Stimulated activated CD8-positive, alpha-beta memory T cell treated with anti-CD3 and anti-CD28 coated beads, Interleukin-7, amount 100 ng/mL, for 4 hours (primary cell): ENCODE measurements around the gene MPC1L.

ENCODE experiments used
- DNase-seq, 2 donors: peaks; one replicate each; pipeline ENCODE4 v3.0.0-alpha.2; 2020; ENCODE audit warnings: low read depth in 2 of 2

MPC1L gene

DNA sequence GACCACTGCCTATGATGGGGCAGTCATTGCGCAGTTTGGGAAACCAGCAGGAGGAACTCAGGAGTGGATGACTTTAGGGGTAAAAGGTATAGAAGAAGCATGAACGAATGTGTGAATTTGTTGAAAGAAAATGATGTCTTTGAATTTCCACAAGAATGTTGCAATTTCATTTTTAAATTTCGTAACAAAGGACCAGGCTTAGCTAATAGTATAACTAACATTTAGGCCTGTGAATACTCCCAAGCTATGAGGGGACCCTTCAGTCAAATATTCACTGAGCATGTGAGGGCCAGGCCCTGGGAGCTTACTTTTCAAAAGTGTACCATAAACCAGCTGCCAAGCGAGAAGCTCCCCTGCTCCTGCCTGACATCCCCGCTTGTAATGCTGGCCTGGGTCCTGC is 5.3 kb downstream of the MPC1L start:
- DNase-seq: no peak

GRCh38 chrX:40632199-40632598 is 9.0 kb downstream of the MPC1L start:
- DNase-seq: no peak

DNA sequence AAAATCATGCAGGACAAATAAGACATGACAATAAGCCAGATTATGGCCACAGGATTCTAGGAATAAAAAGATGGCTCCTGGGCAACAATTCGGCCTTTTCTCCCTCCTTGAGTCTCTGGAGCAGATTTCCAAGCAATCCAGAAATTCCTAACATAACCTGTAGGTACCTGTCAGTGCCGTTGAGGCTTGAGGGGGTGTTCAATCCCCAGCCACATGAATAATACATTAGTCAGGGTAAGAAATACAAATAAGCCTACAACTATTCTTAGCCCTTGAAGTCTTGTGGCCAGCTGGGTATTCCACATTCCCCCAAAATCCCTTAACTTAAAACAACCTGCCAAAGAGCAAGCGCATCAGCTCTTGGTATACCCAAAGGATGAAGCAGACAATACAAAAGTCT is 14.5 kb downstream of the MPC1L start:
- DNase-seq: no peak

DNA sequence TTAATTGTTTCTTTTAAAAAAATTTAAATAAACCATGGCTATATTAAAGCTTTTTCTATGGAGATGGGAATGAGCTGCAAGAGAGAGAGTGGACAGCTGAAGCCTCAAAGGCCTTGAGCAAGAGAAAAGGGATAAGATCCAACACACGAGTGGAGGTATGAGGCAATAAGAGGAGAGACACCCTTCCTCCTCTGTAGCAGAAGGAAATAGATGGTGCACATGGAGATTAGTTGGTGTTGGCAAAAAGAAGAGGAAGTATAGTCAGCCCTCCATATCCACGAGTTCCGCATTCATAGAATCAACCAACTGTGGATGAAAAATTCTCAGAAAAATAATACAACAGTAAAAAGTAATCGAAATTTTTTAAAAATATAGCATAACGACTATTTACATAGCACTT is 20.9 kb downstream of the MPC1L start:
- DNase-seq: no peak

DNA sequence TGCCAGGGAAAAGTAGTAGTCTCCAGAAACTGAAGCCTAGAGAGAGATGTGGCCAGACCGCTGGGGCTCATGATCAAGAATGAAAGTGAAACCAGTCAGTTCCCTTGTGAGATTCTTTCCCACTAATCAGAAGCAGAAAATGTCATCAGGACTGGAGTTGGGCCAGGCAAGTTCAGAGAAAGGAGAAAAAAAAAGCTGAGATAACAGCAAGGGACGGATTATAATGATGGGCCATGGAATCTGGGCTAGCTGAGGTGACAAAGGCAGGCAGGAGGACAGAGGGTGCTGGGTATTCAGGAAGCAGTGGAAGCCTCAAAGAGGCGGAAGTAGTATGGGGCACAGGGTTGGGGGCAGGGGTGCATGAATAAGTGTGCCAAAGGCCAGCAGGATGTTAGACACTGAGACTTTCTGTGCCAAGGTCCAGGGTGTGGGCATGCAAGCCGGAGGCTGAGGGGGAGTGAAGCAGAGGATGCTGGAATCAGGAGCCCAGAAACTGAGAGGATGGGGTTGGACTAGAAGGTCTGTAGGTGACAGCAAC is 21.7 kb downstream of the MPC1L start:
- peak in 1 of 2 donors; percentile 27 for DNase-seq

GRCh38 chrX:40646489-40647306 is 23.5 kb downstream of the MPC1L start:
- peak in 1 of 2 donors; percentile 24 for DNase-seq

GRCh38 chrX:40647307-40648197 is 24.3 kb downstream of the MPC1L start, which contains the start of gene CXorf38:
TSS of gene CXorf38 (minus strand) at chrX:40647561. CDS start at chrX:40647520, 41 bp downstream.
- peak; percentile 81 to 94 for DNase-seq

DNA sequence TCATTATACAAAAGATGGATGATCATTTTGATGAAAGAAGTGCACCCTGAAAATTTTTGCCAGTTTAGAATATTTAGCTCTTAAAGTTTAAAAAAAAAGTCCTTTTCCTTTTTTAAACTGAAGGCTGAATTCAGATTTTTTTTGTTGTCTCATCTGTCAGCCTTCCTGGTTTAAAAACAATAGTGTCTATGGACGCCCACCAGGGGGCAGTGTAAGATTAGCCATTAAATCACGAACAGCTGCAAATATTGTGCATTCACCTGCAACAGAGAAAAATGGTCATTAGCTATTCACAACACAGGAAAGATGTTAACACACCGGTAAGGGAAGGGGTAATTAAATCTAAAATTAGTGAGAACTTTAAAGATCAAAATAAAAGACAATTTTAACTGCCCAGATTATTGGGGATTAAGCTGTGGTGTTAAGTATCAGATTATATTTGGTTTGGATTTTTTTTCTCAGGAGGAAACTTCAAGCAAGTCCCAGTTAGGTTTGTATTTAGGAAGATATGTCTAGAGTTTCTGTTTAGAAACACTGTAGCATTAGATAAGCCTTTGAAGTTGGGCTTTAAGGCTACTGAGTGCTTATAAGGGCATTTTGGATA is 28.5 kb downstream of the MPC1L start:
- peak; percentile 46 to 57 for DNase-seq

GRCh38 chrX:40652664-40653063 is 29.4 kb downstream of the MPC1L start:
- DNase-seq: no peak

DNA sequence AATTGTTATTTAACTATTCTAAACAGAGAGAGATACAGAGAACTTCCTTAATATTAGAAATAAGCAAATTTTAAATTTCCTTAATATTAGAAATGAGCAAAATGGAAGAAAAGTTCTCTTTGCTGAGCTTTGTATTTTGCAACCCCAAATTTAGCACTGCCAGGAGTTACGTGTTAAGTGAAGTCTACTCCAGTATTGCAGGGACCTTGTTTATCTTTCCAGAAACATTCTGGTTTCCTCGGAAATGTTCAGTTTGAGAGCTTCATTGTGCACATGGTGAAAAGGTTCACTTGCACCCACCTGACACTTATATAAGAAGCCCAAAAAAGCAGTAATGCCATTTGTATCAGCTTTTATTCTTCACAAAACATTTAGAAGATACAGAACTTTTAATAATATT is 30.3 kb downstream of the MPC1L start:
- no peak for DNase-seq

DNA sequence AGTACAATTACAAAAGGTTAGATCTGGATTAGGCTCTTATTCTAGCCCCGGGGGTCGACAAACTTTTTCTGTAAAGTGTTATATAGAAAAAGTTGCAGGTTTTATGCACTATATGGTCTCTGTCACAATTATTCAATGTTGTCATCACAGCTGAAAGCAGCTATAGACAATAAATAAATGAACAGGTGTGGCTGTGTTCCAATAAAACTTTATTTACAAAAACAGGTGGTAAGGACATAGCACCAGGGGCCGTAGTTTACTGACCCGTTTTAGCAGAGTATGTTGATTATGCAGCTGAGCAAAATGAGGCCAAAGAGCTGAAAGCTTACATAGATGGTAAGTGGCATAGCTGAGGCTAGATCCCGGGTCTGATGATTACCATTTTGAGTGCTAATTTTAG is 37.2 kb downstream of the MPC1L start:
- DNase-seq: no peak

GRCh38 chrX:40661489-40661888 is 38.3 kb downstream of the MPC1L start:
- no peak for DNase-seq

DNA sequence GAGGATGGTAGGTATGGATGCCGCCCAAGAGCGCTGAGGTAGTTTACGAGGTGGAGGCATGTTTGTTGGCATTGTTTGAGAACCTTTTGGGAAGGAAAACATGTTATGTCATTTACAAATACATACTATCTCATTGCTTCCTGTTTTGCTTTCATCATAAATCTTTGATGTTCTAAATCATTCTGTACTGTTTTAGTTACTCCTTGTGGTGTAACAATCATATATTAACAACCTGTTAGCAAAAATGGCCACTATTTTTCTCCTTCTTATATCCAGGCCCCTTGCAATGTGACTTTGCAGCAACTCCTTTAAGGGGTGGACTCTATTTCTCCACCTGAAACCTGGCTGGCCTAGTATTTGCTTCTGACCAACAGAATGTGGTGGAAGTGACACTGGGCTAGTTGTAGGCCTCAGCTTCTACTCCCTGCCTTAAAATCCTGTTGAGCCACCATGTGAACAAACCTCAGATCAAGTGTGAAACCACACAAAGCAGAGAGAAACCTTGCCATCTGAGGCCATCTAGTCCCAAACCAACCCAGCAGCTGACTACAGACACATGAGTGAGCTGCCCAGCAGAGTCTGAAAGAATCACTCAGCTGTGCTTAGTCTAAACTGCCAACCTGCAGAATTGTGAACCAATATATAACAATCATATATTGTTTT is 40.0 kb downstream of the MPC1L start:
- DNase-seq: no peak

- DNase-seq: no peak
Measured at GRCh38 chrX:40663880-40664630, 40.8 kb downstream of the MPC1L start.

DNA sequence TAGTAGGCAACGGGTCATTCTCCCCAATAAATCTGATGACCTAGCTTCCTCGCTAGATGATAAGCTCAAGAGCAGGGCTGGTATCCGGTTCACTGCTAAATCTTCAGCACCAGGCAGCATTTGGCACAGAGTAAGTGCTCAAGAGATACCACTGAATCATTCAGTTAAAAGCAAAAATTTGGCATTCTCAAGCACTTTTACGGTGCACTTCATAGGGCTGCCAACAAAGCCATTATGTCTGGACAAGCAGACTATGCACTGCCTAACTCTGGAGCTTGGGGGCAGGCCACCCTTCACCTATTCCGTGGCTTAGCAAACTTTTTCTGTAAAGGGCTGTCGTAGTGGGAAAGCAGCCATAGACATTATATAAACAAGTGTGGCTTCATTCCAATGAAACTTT is 47.9 kb downstream of the MPC1L start:
- DNase-seq: no peak
